HPDE6-E6E7 (cell line): Measurements from ENCODE around the gene LINC00632.
"Not testable (repeated sequence)": the region's sequence is repeated elsewhere in the genome, so short reads cannot be mapped to it uniquely, and the experiment has no call there.

Experiments used
- DNase-seq: peaks from one replicate; pipeline ENCODE4 v3.0.0; 2011; ENCODE audit warnings: missing footprints; ENCODE audit errors: extremely low spot score

The LINC00632 gene

GRCh38 chrX:140709421-140709846 is at the start of gene LINC00632:
Gene LINC00632, plus strand, starts transcription at chrX:140709759.
- no peak for DNase-seq

- DNase-seq, result peak; percentile 19
Measured at GRCh38 chrX:140661643-140662042, 47.9 kb upstream of the LINC00632 start.

GRCh38 chrX:140664939-140665338 is 44.6 kb upstream of the LINC00632 start:
- DNase-seq, result peak; percentile 23

GRCh38 chrX:140672840-140673731 is 36.5 kb upstream of the LINC00632 start:
- no peak for DNase-seq

- no peak for DNase-seq
Measured at GRCh38 chrX:140687706-140688105, 21.9 kb upstream of the LINC00632 start.

GRCh38 chrX:140691596-140691995 is 18.0 kb upstream of the LINC00632 start:
- DNase-seq, result not testable (repeated sequence)

- DNase-seq, result no peak
Measured at GRCh38 chrX:140697618-140698017, 11.9 kb upstream of the LINC00632 start.

GRCh38 chrX:140701480-140701879 is 8.1 kb upstream of the LINC00632 start:
- DNase-seq, result no peak

- DNase-seq, result no peak
Measured at GRCh38 chrX:140710710-140711109, 1.2 kb downstream of the LINC00632 start.

- no peak for DNase-seq
Measured at GRCh38 chrX:140711894-140712293, 2.3 kb downstream of the LINC00632 start.

- no peak for DNase-seq
Measured at GRCh38 chrX:140712413-140713173, 3.0 kb downstream of the LINC00632 start.

GRCh38 chrX:140713174-140713539 is 3.6 kb downstream of the LINC00632 start:
- no peak for DNase-seq

- no peak for DNase-seq
Measured at GRCh38 chrX:140715787-140716186, 6.2 kb downstream of the LINC00632 start.

GRCh38 chrX:140723121-140723715 is 13.7 kb downstream of the LINC00632 start:
- no peak for DNase-seq

- no peak for DNase-seq
Measured at GRCh38 chrX:140724309-140724708, 14.8 kb downstream of the LINC00632 start.

GRCh38 chrX:140724736-140725135 is 15.2 kb downstream of the LINC00632 start:
- DNase-seq, result no peak

- DNase-seq, result no peak
Measured at GRCh38 chrX:140725500-140725899, 15.9 kb downstream of the LINC00632 start.

- peak; percentile 41 for DNase-seq
Measured at GRCh38 chrX:140733766-140734342, 24.3 kb downstream of the LINC00632 start.

- no peak for DNase-seq
Measured at GRCh38 chrX:140744085-140744484, 34.5 kb downstream of the LINC00632 start.

- no peak for DNase-seq
Measured at GRCh38 chrX:140756941-140757340, 47.4 kb downstream of the LINC00632 start.

GRCh38 chrX:140762061-140762460 is 52.5 kb downstream of the LINC00632 start:
- peak; percentile 25 for DNase-seq

- no peak for DNase-seq
Measured at GRCh38 chrX:140764401-140764919, 54.9 kb downstream of the LINC00632 start.
